Peyer's patch (tissue), 4 donors: ENCODE data around the gene MT1X.

Experiments used
- POLR2A ChIP-seq, 2 donors: fragments of 450-650 bp; IDR thresholded peaks; one replicate each; pipeline ENCODE4 v1.5.1; 2017; ENCODE audit warnings: antibody characterized with exemption in 2 of 2, mild to moderate bottlenecking in 2 of 2, moderate library complexity in 2 of 2
- TF ChIP-seq, protein P1 (sequence below), 6 experiments: fragments of 450-650 bp in 4 of 6; fragments of 200-600 bp in 2 of 6; sonication (generic) in 1 of 6; IDR thresholded peaks; one replicate each; pipeline ENCODE4 v1.5.1; 2017 to 2019; ENCODE audit warnings: antibody characterized with exemption in 6 of 6, mild to moderate bottlenecking in 3 of 6, moderate library complexity in 1 of 6

DNA sequence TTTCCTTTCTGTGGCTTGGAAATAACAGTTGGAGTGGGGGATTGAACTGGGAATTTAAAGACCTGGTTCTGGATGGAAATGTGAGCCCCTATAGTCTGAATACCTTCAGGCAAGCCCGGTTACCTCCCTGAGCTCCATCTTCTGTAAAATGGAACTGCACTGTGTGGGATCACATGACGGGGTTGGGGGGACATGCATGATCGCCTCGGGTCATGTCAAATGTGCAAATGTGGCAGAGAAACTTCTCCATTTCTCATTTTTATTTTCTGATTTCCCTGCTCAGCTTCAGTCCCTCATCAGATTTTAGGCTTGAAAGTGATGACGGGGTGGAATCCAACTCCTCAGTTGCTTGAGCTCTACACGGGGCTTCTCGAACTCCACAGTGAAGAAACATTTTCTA, 29.1 kb upstream of the MT1X start:
- TF ChIP-seq, protein P1, sequence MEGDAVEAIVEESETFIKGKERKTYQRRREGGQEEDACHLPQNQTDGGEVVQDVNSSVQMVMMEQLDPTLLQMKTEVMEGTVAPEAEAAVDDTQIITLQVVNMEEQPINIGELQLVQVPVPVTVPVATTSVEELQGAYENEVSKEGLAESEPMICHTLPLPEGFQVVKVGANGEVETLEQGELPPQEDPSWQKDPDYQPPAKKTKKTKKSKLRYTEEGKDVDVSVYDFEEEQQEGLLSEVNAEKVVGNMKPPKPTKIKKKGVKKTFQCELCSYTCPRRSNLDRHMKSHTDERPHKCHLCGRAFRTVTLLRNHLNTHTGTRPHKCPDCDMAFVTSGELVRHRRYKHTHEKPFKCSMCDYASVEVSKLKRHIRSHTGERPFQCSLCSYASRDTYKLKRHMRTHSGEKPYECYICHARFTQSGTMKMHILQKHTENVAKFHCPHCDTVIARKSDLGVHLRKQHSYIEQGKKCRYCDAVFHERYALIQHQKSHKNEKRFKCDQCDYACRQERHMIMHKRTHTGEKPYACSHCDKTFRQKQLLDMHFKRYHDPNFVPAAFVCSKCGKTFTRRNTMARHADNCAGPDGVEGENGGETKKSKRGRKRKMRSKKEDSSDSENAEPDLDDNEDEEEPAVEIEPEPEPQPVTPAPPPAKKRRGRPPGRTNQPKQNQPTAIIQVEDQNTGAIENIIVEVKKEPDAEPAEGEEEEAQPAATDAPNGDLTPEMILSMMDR (IDR thresholded peaks at IDR 0.05): no peak
- TF ChIP-seq POLR2A (IDR thresholded peaks at IDR 0.05): no peak
